ENCODE results near the gene YDJC. TPM values are rescaled to one million over a fixed set of nuclear protein-coding genes. Genes with fewer than 3 reads are reported as not detected.
A peak's percentile ranks its signal among the peaks of the same experiment; 100 is the strongest.
"Not testable (repeated sequence)": the region's sequence is repeated elsewhere in the genome, so short reads cannot be mapped to it uniquely, and the experiment has no call there.

The YDJC gene
- total RNA-seq, 1 donor from 2014 or later = 34.0 TPM

GRCh38 chr22:21622919-21623647 lies 6.7 kb downstream of the YDJC start:
- TF ChIP-seq EZH2 (IDR thresholded peaks at IDR 0.05; ENCODE audit: insufficient read depth, low read length) = no peak
- TF ChIP-seq, protein P1, sequence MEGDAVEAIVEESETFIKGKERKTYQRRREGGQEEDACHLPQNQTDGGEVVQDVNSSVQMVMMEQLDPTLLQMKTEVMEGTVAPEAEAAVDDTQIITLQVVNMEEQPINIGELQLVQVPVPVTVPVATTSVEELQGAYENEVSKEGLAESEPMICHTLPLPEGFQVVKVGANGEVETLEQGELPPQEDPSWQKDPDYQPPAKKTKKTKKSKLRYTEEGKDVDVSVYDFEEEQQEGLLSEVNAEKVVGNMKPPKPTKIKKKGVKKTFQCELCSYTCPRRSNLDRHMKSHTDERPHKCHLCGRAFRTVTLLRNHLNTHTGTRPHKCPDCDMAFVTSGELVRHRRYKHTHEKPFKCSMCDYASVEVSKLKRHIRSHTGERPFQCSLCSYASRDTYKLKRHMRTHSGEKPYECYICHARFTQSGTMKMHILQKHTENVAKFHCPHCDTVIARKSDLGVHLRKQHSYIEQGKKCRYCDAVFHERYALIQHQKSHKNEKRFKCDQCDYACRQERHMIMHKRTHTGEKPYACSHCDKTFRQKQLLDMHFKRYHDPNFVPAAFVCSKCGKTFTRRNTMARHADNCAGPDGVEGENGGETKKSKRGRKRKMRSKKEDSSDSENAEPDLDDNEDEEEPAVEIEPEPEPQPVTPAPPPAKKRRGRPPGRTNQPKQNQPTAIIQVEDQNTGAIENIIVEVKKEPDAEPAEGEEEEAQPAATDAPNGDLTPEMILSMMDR (IDR thresholded peaks at IDR 0.05; ENCODE audit: insufficient read depth, low read depth, low read length) = no peak
- H3K27ac Mint-ChIP-seq (ENCODE audit: unreplicated experiment) = peak overlapping the region; percentile 62
- H3K27me3 Mint-ChIP-seq (ENCODE audit: low read depth, unreplicated experiment) = no peaks in the 10 kb centered on the region
- Histone ChIP-seq H3K27me3 (ENCODE audit: insufficient read depth, low read length) (no peaks in the 10 kb centered on the region), H3K27ac (ENCODE audit: low read depth, low read length) (no peak overlapping the region), H3K9ac (ENCODE audit: low read length) (no peak overlapping the region), H3K4me3 (ENCODE audit: insufficient read depth, low read depth, low read length) (no peak overlapping the region), H2AFZ (ENCODE audit: low read depth, low read length) (no peak overlapping the region), H3K9me3 (ENCODE audit: insufficient read depth, low read depth, low read length) (no peaks in the 10 kb centered on the region), H3K79me2 (ENCODE audit: insufficient read depth, low read length) (peaks cover 91% of the 10 kb centered on the region), H3K4me1 (ENCODE audit: insufficient read depth, low read length) (peaks cover 4% of the 10 kb centered on the region), H3K4me2 (ENCODE audit: low read length) (no peak overlapping the region), H4K20me1 (ENCODE audit: insufficient read depth, low read length) (peaks cover 93% of the 10 kb centered on the region), H3K36me3 (ENCODE audit: insufficient read depth, low read length) (peaks cover 4% of the 10 kb centered on the region)
- FAIRE-seq (no peak), DNase-seq (ENCODE audit: low read depth) (no peak)
- peaks cover 20% of the 10 kb centered on the region for H3K36me3 Mint-ChIP-seq (ENCODE audit: low read depth, unreplicated experiment)
- H3K4me3 Mint-ChIP-seq (ENCODE audit: unreplicated experiment) = no peak overlapping the region
- H3K4me1 Mint-ChIP-seq (ENCODE audit: low read depth, unreplicated experiment) = peaks cover 34% of the 10 kb centered on the region
- no peaks in the 10 kb centered on the region for H3K9me3 Mint-ChIP-seq (ENCODE audit: unreplicated experiment)

DNA sequence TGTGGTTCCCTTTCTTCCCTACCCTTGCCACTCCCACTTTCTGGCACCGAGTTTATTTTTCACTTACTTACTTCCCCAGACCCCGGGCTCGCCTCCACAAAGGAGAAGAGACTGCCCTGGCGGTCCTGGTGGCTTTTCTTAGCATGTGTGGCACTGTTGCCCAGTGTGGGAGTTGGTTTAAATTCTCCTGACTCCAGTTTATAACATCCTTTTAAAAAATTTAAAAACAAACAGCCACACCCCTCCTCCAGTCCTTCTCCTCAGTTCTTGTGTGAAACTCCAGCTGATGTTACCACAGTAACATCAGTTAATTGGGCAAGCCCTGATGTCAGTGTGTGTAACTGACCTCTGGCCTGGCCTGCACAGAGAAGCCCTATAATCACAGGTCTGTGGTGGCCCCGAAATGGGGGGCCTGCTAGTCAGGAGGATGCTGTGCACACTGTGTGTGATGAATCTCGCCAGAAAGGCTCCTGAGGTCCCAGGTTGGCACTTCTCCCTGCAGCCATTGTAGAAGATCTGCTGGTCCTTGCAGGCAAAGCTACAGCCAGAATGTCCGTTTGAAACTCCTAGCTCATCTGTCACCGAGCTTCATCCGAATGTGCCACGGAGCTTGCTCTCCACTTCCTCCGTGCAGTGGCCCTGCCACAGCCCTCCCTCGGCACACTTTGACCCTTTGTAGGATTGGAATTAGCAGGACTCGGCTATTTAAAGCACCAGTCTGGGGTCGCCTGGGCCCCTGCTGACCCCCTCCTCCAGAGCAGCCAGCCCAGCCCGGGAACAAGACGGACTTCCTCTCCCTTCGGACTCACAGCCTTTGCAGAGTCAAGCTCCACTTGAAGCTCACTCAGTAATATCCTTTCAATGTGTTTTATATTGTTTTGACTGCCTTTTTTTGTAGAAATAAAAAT lies 7.6 kb downstream of the YDJC start:
- no peak overlapping the region for H3K27ac ChIP-seq (ENCODE audit: low read depth, low read length)

GRCh38 chr22:21621025-21621424 lies 8.8 kb downstream of the YDJC start:
- Histone ChIP-seq H3K36me3 (ENCODE audit: insufficient read depth, low read length) (peaks cover 4% of the 10 kb centered on the region), H3K4me2 (ENCODE audit: low read length) (no peak overlapping the region), H2AFZ (ENCODE audit: low read depth, low read length) (no peak overlapping the region), H3K27ac (ENCODE audit: low read depth, low read length) (no peak overlapping the region), H3K4me1 (ENCODE audit: insufficient read depth, low read length) (peaks cover 3% of the 10 kb centered on the region), H3K4me3 (ENCODE audit: insufficient read depth, low read depth, low read length) (no peak overlapping the region), H3K79me2 (ENCODE audit: insufficient read depth, low read length) (peaks cover 91% of the 10 kb centered on the region), H3K9me3 (ENCODE audit: insufficient read depth, low read depth, low read length) (no peaks in the 10 kb centered on the region), H3K27me3 (ENCODE audit: insufficient read depth, low read length) (no peaks in the 10 kb centered on the region), H3K9ac (ENCODE audit: low read length) (no peak overlapping the region), H4K20me1 (ENCODE audit: insufficient read depth, low read length) (peaks cover 92% of the 10 kb centered on the region)
- Mint-ChIP-seq H3K4me3 (ENCODE audit: unreplicated experiment) (no peak overlapping the region), H3K4me1 (ENCODE audit: low read depth, unreplicated experiment) (peaks cover 24% of the 10 kb centered on the region), H3K9me3 (ENCODE audit: unreplicated experiment) (no peaks in the 10 kb centered on the region), H3K36me3 (ENCODE audit: low read depth, unreplicated experiment) (peaks cover 14% of the 10 kb centered on the region), H3K27ac (ENCODE audit: unreplicated experiment) (no peak overlapping the region), H3K27me3 (ENCODE audit: low read depth, unreplicated experiment) (no peaks in the 10 kb centered on the region)
- DNase-seq (ENCODE audit: low read depth) (no peak), FAIRE-seq (no peak)
- TF ChIP-seq, protein P1 (IDR thresholded peaks at IDR 0.05; ENCODE audit: insufficient read depth, low read depth, low read length) = no peak
- TF ChIP-seq EZH2 (IDR thresholded peaks at IDR 0.05; ENCODE audit: insufficient read depth, low read length) = no peak

More for the DNA sequence above, 7.6 kb downstream of the YDJC start:
- Histone ChIP-seq H2AFZ (ENCODE audit: low read depth, low read length) (no peak overlapping the region), H3K9ac (ENCODE audit: low read length) (no peak overlapping the region), H4K20me1 (ENCODE audit: insufficient read depth, low read length) (peaks cover 94% of the 10 kb centered on the region), H3K27me3 (ENCODE audit: insufficient read depth, low read length) (no peaks in the 10 kb centered on the region), H3K9me3 (ENCODE audit: insufficient read depth, low read depth, low read length) (no peaks in the 10 kb centered on the region), H3K79me2 (ENCODE audit: insufficient read depth, low read length) (peaks cover 93% of the 10 kb centered on the region), H3K36me3 (ENCODE audit: insufficient read depth, low read length) (peaks cover 4% of the 10 kb centered on the region), H3K4me3 (ENCODE audit: insufficient read depth, low read depth, low read length) (no peak overlapping the region), H3K4me2 (ENCODE audit: low read length) (no peak overlapping the region), H3K4me1 (ENCODE audit: insufficient read depth, low read length) (peaks cover 3% of the 10 kb centered on the region)
- no peak for TF ChIP-seq EZH2 (IDR thresholded peaks at IDR 0.05; ENCODE audit: insufficient read depth, low read length)
- Mint-ChIP-seq H3K9me3 (ENCODE audit: unreplicated experiment) (no peaks in the 10 kb centered on the region), H3K27me3 (ENCODE audit: low read depth, unreplicated experiment) (no peaks in the 10 kb centered on the region), H3K4me3 (ENCODE audit: unreplicated experiment) (peak overlapping the region; percentile 40), H3K27ac (ENCODE audit: unreplicated experiment) (no peak overlapping the region), H3K4me1 (ENCODE audit: low read depth, unreplicated experiment) (peaks cover 31% of the 10 kb centered on the region), H3K36me3 (ENCODE audit: low read depth, unreplicated experiment) (peaks cover 16% of the 10 kb centered on the region)
- no peak for FAIRE-seq
- no peak for DNase-seq (ENCODE audit: low read depth)

DNA sequence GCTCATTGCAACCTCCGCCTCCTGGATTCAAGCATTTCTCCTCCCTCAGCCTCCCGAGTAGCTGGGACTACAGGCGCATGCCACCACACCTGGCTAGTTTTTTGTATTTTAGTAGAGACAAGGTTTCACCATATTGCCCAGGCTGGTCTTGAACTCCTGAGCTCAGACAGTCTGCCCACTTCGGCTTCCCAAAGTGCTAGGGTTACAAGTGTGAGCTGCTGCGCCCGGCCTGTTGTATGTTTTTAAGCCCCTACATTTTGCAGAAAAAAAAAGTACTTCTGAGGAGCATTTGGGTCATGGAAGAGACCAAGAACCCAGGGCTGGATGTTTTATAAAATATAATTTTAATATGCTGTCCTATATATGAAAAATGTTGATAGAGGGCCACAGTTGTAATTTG lies 12.5 kb downstream of the YDJC start:
- Mint-ChIP-seq H3K36me3 (ENCODE audit: low read depth, unreplicated experiment) (peaks cover 23% of the 10 kb centered on the region), H3K4me1 (ENCODE audit: low read depth, unreplicated experiment) (peaks cover 18% of the 10 kb centered on the region)
- H3K4me2 ChIP-seq (ENCODE audit: low read length); H3K4me1 ChIP-seq (ENCODE audit: insufficient read depth, low read length); H3K4me3 Mint-ChIP-seq (ENCODE audit: unreplicated experiment); H3K27ac Mint-ChIP-seq (ENCODE audit: unreplicated experiment); H3K27ac ChIP-seq (ENCODE audit: low read depth, low read length); DNase-seq (ENCODE audit: low read depth); FAIRE-seq; H3K4me3 ChIP-seq (ENCODE audit: insufficient read depth, low read depth, low read length); H3K9ac ChIP-seq (ENCODE audit: low read length); H3K36me3 ChIP-seq (ENCODE audit: insufficient read depth, low read length); H3K9me3 Mint-ChIP-seq (ENCODE audit: unreplicated experiment); H3K27me3 ChIP-seq (ENCODE audit: insufficient read depth, low read length); H2AFZ ChIP-seq (ENCODE audit: low read depth, low read length); H3K9me3 ChIP-seq (ENCODE audit: insufficient read depth, low read depth, low read length); H3K27me3 Mint-ChIP-seq (ENCODE audit: low read depth, unreplicated experiment): not testable (repeated sequence)
- Histone ChIP-seq H4K20me1 (ENCODE audit: insufficient read depth, low read length) (peaks cover 87% of the 10 kb centered on the region), H3K79me2 (ENCODE audit: insufficient read depth, low read length) (peaks cover 92% of the 10 kb centered on the region)
